AG04450 (cell line): ENCODE measurements around the gene TENT5C. TPM values are rescaled to one million over a fixed set of nuclear protein-coding genes. Genes with fewer than 3 reads are reported as not detected.

Experiments
- CTCF ChIA-PET: fragments of 300-600, 350-600 bp; formaldehyde crosslinking; extraction: SDS; loops from one replicate; lab custom pipeline; 2022; ENCODE audit warnings: antibody characterized with exemption, inconsistent platforms; lab: Charles Lee
- POLR2A ChIA-PET: fragments of 350-600 bp; formaldehyde crosslinking; extraction: SDS; loops from one replicate; lab custom pipeline; 2021; ENCODE audit warnings: antibody characterized with exemption, inconsistent platforms; lab: Yijun Ruan, JAX
- DNase-seq: peaks from one replicate; pipeline ENCODE4 v3.0.0-alpha.2; 2011; ENCODE audit warnings: low read depth, low spot score
- H3K27ac ChIP-seq: one replicate; pipeline ENCODE4 v1.5.1; 2012; ENCODE audit warnings: low read depth, low read length, control low read depth
- H3K27me3 ChIP-seq: one replicate; pipeline ENCODE4 v1.6.0; 2012; ENCODE audit warnings: low read length; ENCODE audit not compliant: control insufficient read depth, insufficient read depth
- H3K4me3 ChIP-seq: 2 replicates; pipeline ENCODE4 v1.5.1; 2011; ENCODE audit warnings: mild to moderate bottlenecking, low read depth, low read length, control low read depth
- H3K9me3 ChIP-seq: 2 replicates; pipeline ENCODE4 v1.5.1; 2012; ENCODE audit warnings: low read length; ENCODE audit not compliant: control insufficient read depth, insufficient read depth
- CTCF ChIP-seq: IDR thresholded peaks from 2 replicates; pipeline ENCODE4 v1.5.1; 2011; ENCODE audit warnings: low read depth, low read length, control low read depth, inconsistent platforms
- polyA plus RNA-seq: library from polyadenylated mRNA; depleted of rRNA; stranded (reverse); fragments of >200 nt; gene quantifications from 2 replicates; pipeline ENCODE4 v1.2.3, GENCODE V29; 2011

The TENT5C gene
- polyA plus RNA-seq, 1 experiment: 29.2 TPM

GRCh38 chr1:117609471-117609911, 3.6 kb downstream of the TENT5C start:
- no peak for TF ChIP-seq CTCF
- Histone ChIP-seq H3K27ac (no peak overlapping the region), H3K4me3 (peak overlapping the region; percentile 25), H3K9me3 (no peaks in the 10 kb centered on the region), H3K27me3 (no peaks in the 10 kb centered on the region)
- POLR2A ChIA-PET: interaction anchor here (1.5 kb wide), 1 partner anchor 87 kb away, joined by 6 read pairs; no protein-coding TSS in a partner anchor
- no peak for DNase-seq
- CTCF ChIA-PET: interaction anchor here (0.9 to 2.7 kb wide), 4 partner anchors 74 to 286 kb away, joined by 4 to 9 read pairs (median 6); no protein-coding TSS in a partner anchor

GRCh38 chr1:117610036-117610435, 4.2 kb downstream of the TENT5C start:
- POLR2A ChIA-PET: interaction anchor here (1.5 kb wide), 1 partner anchor 86 kb away, joined by 6 read pairs; no protein-coding TSS in a partner anchor
- no peak for DNase-seq
- H3K27me3 ChIP-seq: no peaks in the 10 kb centered on the region
- peak overlapping the region; percentile 25; the same call in 1 of the 2 replicates for H3K4me3 ChIP-seq
- CTCF ChIA-PET: interaction anchor here (0.6 to 2.7 kb wide), 4 partner anchors 74 to 600 kb away, joined by 3 to 9 read pairs (median 6); no protein-coding TSS in a partner anchor
- no peaks in the 10 kb centered on the region for H3K9me3 ChIP-seq
- H3K27ac ChIP-seq: no peak overlapping the region
- TF ChIP-seq CTCF: no peak

GRCh38 chr1:117611121-117611601, 5.3 kb downstream of the TENT5C start:
- Histone ChIP-seq H3K9me3 (no peaks in the 10 kb centered on the region), H3K4me3 (no peak overlapping the region), H3K27me3 (no peaks in the 10 kb centered on the region), H3K27ac (no peak overlapping the region)
- POLR2A ChIA-PET: no interaction called here
- TF ChIP-seq CTCF: no peak
- no peak for DNase-seq
- CTCF ChIA-PET: interaction anchor here (0.7 kb wide), 1 partner anchor 147 kb away, joined by 3 read pairs; no protein-coding TSS in a partner anchor

GRCh38 chr1:117611894-117612483, 6.1 kb downstream of the TENT5C start:
- DNase-seq: no peak
- Histone ChIP-seq H3K27me3 (no peaks in the 10 kb centered on the region), H3K4me3 (no peak overlapping the region), H3K9me3 (no peaks in the 10 kb centered on the region), H3K27ac (no peak overlapping the region)
- TF ChIP-seq CTCF: no peak
- ChIA-PET CTCF (interaction anchor here (0.6 to 2.2 kb wide), 4 partner anchors 76 to 529 kb away, joined by 3 to 9 read pairs (median 4); no protein-coding TSS in a partner anchor), POLR2A (no interaction called here)
